SK-N-SH (cell line): ENCODE measurements around the gene ZNF697. TPM values are rescaled to one million over a fixed set of nuclear protein-coding genes. Genes with fewer than 3 reads are reported as not detected.
"Not testable (repeated sequence)": the region's sequence is repeated elsewhere in the genome, so short reads cannot be mapped to it uniquely, and the experiment has no call there.

ENCODE experiments used
- CTCF ChIA-PET: fragments of 300-600, 350-600 bp; formaldehyde crosslinking; extraction: SDS; loops from one replicate; lab custom pipeline; 2021; lab: Yijun Ruan, JAX
- POLR2A ChIA-PET: fragments of 350-600 bp; sonication (Branson Sonifier 250); formaldehyde crosslinking; extraction: SDS; loops from one replicate; lab custom pipeline; 2020; ENCODE audit warnings: antibody characterized with exemption, inconsistent platforms; lab: Yijun Ruan, JAX
- DNase-seq: peaks from one replicate; pipeline ENCODE4 v3.0.0; 2012
- H2AFZ ChIP-seq: fragments of 200-600 bp; sonication (generic); 2 replicates; pipeline ENCODE4 v1.8.1; 2016; ENCODE audit warnings: antibody characterized with exemption, mild to moderate bottlenecking, low read depth
- H3F3A ChIP-seq: fragments of 200-600 bp; sonication (generic); replicated peaks from 2 replicates; pipeline ENCODE3; 2016; ENCODE audit warnings: antibody characterized with exemption, mild to moderate bottlenecking; ENCODE audit not compliant: insufficient read depth
- H3K27ac ChIP-seq, 2 experiments: fragments of 200-500 bp in 1 of 2; fragments of 200-600 bp in 1 of 2; sonication (Bioruptor generic) in 1 of 2; sonication (generic), shearing (Covaris generic) in 1 of 2; 2 replicates each; pipeline versions ENCODE4 v1.5.1 to v1.6.1; 2014 to 2016; ENCODE audit warnings: low read depth in 2 of 2, inconsistent platforms in 1 of 2, low read length in 1 of 2, mild to moderate bottlenecking in 1 of 2, mixed read lengths in 1 of 2
- H3K27me3 ChIP-seq: fragments of 200-600 bp; sonication (generic), shearing (Covaris generic); 2 replicates; pipeline ENCODE4 v1.6.1; 2016; ENCODE audit warnings: mixed run types; ENCODE audit not compliant: insufficient read depth
- H3K36me3 ChIP-seq, 2 experiments: fragments of 200-500 bp in 1 of 2; fragments of 200-600 bp in 1 of 2; sonication (Bioruptor generic) in 1 of 2; sonication (generic) in 1 of 2; replicated peaks in 1 of 2; 2 replicates each; pipeline versions ENCODE3 to v1.5.1; 2014 to 2016; ENCODE audit warnings: low read length in 1 of 2, mild to moderate bottlenecking in 1 of 2; ENCODE audit not compliant: insufficient read depth in 2 of 2, control insufficient read depth in 1 of 2
- H3K4me1 ChIP-seq, 2 experiments: fragments of 200-500 bp in 1 of 2; fragments of 200-600 bp in 1 of 2; sonication (Bioruptor generic) in 1 of 2; sonication (generic), shearing (Covaris generic) in 1 of 2; 2 replicates each; pipeline versions ENCODE4 v1.5.1 to v1.6.1; 2014 to 2016; ENCODE audit warnings: low read depth in 1 of 2, low read length in 1 of 2, mixed run types in 1 of 2; ENCODE audit not compliant: insufficient read depth in 2 of 2, control insufficient read depth in 1 of 2
- H3K4me2 ChIP-seq: fragments of 200-600 bp; sonication (generic), shearing (Covaris generic); 2 replicates; pipeline ENCODE4 v1.6.1; 2017; ENCODE audit warnings: mixed run types
- H3K4me3 ChIP-seq, 2 experiments: fragments of 200-500 bp in 1 of 2; fragments of 200-600 bp in 1 of 2; sonication (Bioruptor generic) in 1 of 2; sonication (generic), shearing (Covaris generic) in 1 of 2; 2 replicates each; pipeline versions ENCODE4 v1.5.1 to v1.8.1; 2014 to 2016; ENCODE audit warnings: low read depth in 2 of 2, inconsistent platforms in 1 of 2, low read length in 1 of 2, mild to moderate bottlenecking in 1 of 2, mixed read lengths in 1 of 2, moderate library complexity in 1 of 2
- H3K79me2 ChIP-seq: fragments of 200-600 bp; sonication (generic); 2 replicates; pipeline ENCODE4 v1.8.1; 2017; ENCODE audit warnings: mild to moderate bottlenecking; ENCODE audit not compliant: insufficient read depth
- H3K9ac ChIP-seq: fragments of 200-600 bp; sonication (generic); 2 replicates; pipeline ENCODE4 v1.6.1; 2017; ENCODE audit warnings: mixed run types
- H3K9me2 ChIP-seq: fragments of 200-600 bp; sonication (generic); 2 replicates; pipeline ENCODE4 v1.6.1; 2017; ENCODE audit warnings: mixed run types
- H3K9me3 ChIP-seq: fragments of 200-600 bp; sonication (generic); 2 replicates; pipeline ENCODE4 v1.6.1; 2017; ENCODE audit warnings: mixed run types, mild to moderate bottlenecking, moderate library complexity
- H4K20me1 ChIP-seq: fragments of 200-600 bp; sonication (generic); 2 replicates; pipeline ENCODE4 v1.6.1; 2017; ENCODE audit warnings: mild to moderate bottlenecking, mixed run types; ENCODE audit not compliant: insufficient read depth
- GATA2 ChIP-seq: sonication (generic); formaldehyde crosslinking; IDR thresholded peaks from 2 replicates; pipeline ENCODE4 v1.5.0; 2020; ENCODE audit warnings: mild to moderate bottlenecking, missing genetic modification reagents
- JUND ChIP-seq: IDR thresholded peaks from 2 replicates; pipeline ENCODE4 v1.4.0; 2012
- NRF1 ChIP-seq: IDR thresholded peaks from 2 replicates; pipeline ENCODE4 v1.6.1; 2012; ENCODE audit warnings: low read depth, mild to moderate bottlenecking, low read length
- RAD21 ChIP-seq: IDR thresholded peaks from 2 replicates; pipeline ENCODE4 v1.6.1; 2012; ENCODE audit warnings: mild to moderate bottlenecking, low read length
- RCOR1 ChIP-seq: fragments of 150-350 bp; IDR thresholded peaks from 2 replicates; pipeline ENCODE4 v1.6.1; 2017; ENCODE audit warnings: antibody characterized with exemption, low read length
- WGBS: methylation state at CpG from one replicate; pipeline ENCODE4 v1.1.6; 2017; ENCODE audit warnings: low lambda C conversion rate; 5-methylcytosine and 5-hydroxymethylcytosine counted together
- polyA plus RNA-seq, 3 experiments: library from polyadenylated mRNA; depleted of rRNA; stranded (reverse); fragments of >200 nt; gene quantifications; 2 replicates each; pipeline ENCODE4 v1.2.3, GENCODE V29; 2012
- TF ChIP-seq, protein P1 (sequence below): IDR thresholded peaks from 2 replicates; pipeline ENCODE4; 2012

The ZNF697 gene
- polyA plus RNA-seq, 1 of the 3 experiments (the other 2 are of a cell fraction) = 3.4 TPM

- TF ChIP-seq RAD21 (no peak), RCOR1 (no peak), GATA2 (CRISPR knock-in tag) (no peak), NRF1 (no peak)
- TF ChIP-seq, protein P1, sequence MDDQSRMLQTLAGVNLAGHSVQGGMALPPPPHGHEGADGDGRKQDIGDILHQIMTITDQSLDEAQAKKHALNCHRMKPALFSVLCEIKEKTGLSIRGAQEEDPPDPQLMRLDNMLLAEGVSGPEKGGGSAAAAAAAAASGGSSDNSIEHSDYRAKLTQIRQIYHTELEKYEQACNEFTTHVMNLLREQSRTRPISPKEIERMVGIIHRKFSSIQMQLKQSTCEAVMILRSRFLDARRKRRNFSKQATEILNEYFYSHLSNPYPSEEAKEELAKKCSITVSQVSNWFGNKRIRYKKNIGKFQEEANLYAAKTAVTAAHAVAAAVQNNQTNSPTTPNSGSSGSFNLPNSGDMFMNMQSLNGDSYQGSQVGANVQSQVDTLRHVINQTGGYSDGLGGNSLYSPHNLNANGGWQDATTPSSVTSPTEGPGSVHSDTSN = no peak
- no peak overlapping the region for H3K9ac ChIP-seq
- H3K27ac ChIP-seq = no peak overlapping the region
- POLR2A ChIA-PET = interaction anchor here (1.0 kb wide), 1 partner anchor 27 kb away, joined by 3 read pairs; no protein-coding TSS in a partner anchor
- H3K4me2 ChIP-seq = no peak overlapping the region
- no peaks in the 10 kb centered on the region for H3K9me2 ChIP-seq
- H2AFZ ChIP-seq = no peak overlapping the region
- peaks cover 11% of the 10 kb centered on the region for H4K20me1 ChIP-seq
- H3K79me2 ChIP-seq = peaks cover 7% of the 10 kb centered on the region
- peaks cover 24 to 43% of the 10 kb centered on the region in 2 experiments for H3K36me3 ChIP-seq
- no peak overlapping the region for H3K4me3 ChIP-seq
- H3F3A ChIP-seq = peaks cover 4% of the 10 kb centered on the region
- no peaks in the 10 kb centered on the region for H3K27me3 ChIP-seq
- 96% methylated on average over 4 of the region's 4 CpGs for WGBS
- CTCF ChIA-PET = interaction anchor here (0.7 to 4.2 kb wide), 6 partner anchors 9 to 54 kb away, joined by 3 to 33 read pairs (median 17); partner anchors contain the start of gene ZNF697
- H3K4me1 ChIP-seq = peaks cover 0 to 2% of the 10 kb centered on the region in 2 experiments; a peak in 1 of 4 replicates
- H3K9me3 ChIP-seq = no peaks in the 10 kb centered on the region
- no peak for DNase-seq
Measured at GRCh38 chr1:119621705-119622104, 26.4 kb downstream of the ZNF697 start.

GRCh38 chr1:119617751-119618691 lies 30.0 kb downstream of the ZNF697 start:
- no peak overlapping the region for H3K4me3 ChIP-seq
- H3K9me3 ChIP-seq = no peaks in the 10 kb centered on the region
- 0 out of 2 replicates have a peak, but pooled peaks have one; percentile 5 for TF ChIP-seq JUND
- TF ChIP-seq NRF1 = no peak
- H2AFZ ChIP-seq = no peak overlapping the region
- no peak overlapping the region for H3K9ac ChIP-seq
- no peaks in the 10 kb centered on the region for H3K9me2 ChIP-seq
- H3K4me1 ChIP-seq = peaks cover 0 to 2% of the 10 kb centered on the region in 2 experiments; a peak in 1 of 4 replicates
- H3K27ac ChIP-seq = no peak overlapping the region
- no peak for DNase-seq
- peaks cover 4% of the 10 kb centered on the region for H3F3A ChIP-seq
- 71% methylated on average over 4 of the region's 5 CpGs for WGBS
- H4K20me1 ChIP-seq = peaks cover 4% of the 10 kb centered on the region; the same call in 1 of the 2 replicates
- no peaks in the 10 kb centered on the region; the same call in 1 of the 2 replicates for H3K79me2 ChIP-seq
- no peak overlapping the region for H3K4me2 ChIP-seq
- ChIA-PET CTCF (interaction anchor here (1.0 to 5.7 kb wide), 5 partner anchors 13 to 57 kb away, joined by 3 to 66 read pairs (median 18); partner anchors contain the start of gene ZNF697), POLR2A (no interaction called here)
- no peaks in the 10 kb centered on the region for H3K27me3 ChIP-seq
- peaks cover 10 to 21% of the 10 kb centered on the region in 2 experiments for H3K36me3 ChIP-seq

GRCh38 chr1:119616748-119617147 lies 31.3 kb downstream of the ZNF697 start:
- POLR2A ChIA-PET, H3K9ac ChIP-seq, H3K4me1 ChIP-seq, H3F3A ChIP-seq, H4K20me1 ChIP-seq, H3K9me3 ChIP-seq, H3K27ac ChIP-seq, H3K79me2 ChIP-seq, DNase-seq, H3K4me3 ChIP-seq, H2AFZ ChIP-seq, H3K4me2 ChIP-seq, H3K27me3 ChIP-seq, H3K9me2 ChIP-seq: not testable (repeated sequence)
- CTCF ChIA-PET = interaction anchor here (0.9 to 5.7 kb wide), 6 partner anchors 13 to 46 kb away, joined by 3 to 66 read pairs (median 4); partner anchors contain the start of gene ZNF697
- WGBS = 100% methylated on average over 1 of the region's 1 CpG
- H3K36me3 ChIP-seq = peaks cover 10 to 15% of the 10 kb centered on the region in 2 experiments

DNA sequence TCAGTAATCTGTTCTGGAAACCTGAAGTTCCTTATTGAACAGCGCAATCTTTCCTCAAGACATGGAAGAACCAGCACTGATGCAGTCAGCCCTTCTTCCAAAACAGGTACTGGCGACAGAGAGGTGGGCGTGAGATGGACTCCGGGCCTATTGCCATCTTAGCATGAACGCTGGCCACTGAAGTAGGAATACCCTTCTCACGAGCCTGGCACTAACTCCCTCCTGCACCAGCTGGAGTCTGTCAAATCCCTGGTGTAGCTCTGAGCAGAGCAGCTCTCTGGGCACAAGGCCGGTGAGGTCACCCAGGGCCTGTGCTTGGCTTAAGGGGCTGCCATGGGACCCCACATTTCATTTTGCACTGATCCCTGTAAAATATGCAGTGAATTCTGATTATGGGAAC lies 33.0 kb downstream of the ZNF697 start:
- WGBS = 76% methylated on average over 6 of the region's 7 CpGs
- peaks cover 2 to 11% of the 10 kb centered on the region in 2 experiments for H3K36me3 ChIP-seq
- POLR2A ChIA-PET, H3K9me2 ChIP-seq, H3K4me3 ChIP-seq, DNase-seq, H3K27me3 ChIP-seq, H3K79me2 ChIP-seq, H3K4me2 ChIP-seq, H3K9me3 ChIP-seq, H2AFZ ChIP-seq, H3F3A ChIP-seq, H4K20me1 ChIP-seq, H3K4me1 ChIP-seq, H3K27ac ChIP-seq, H3K9ac ChIP-seq: not testable (repeated sequence)
- CTCF ChIA-PET = interaction anchor here (1.0 to 5.7 kb wide), 10 partner anchors 12 to 93 kb away, joined by 3 to 66 read pairs (median 16); partner anchors contain the start of gene ZNF697
